ENCODE data around the gene IL11RA. TPM values are rescaled to one million over a fixed set of nuclear protein-coding genes. Genes with fewer than 3 reads are reported as not detected.

IL11RA gene
- total RNA-seq = 7.8 and 12.4 TPM in 2 replicates

GRCh38 chr9:34651876-34652601, at the start of gene IL11RA:
Gene IL11RA, plus strand, starts transcription at chr9:34652185. Its CDS starts 3,033 bp downstream, at chr9:34655218.

GRCh38 chr9:34611811-34612787, 39.9 kb upstream of the IL11RA start, which contains the start of gene RPP25L:
Gene RPP25L, minus strand, starts transcription at chr9:34612097. Its CDS starts 801 bp downstream, at chr9:34611296.

GRCh38 chr9:34620061-34620994, 31.7 kb upstream of the IL11RA start, which contains the start of gene DCTN3:
Gene DCTN3, minus strand, starts transcription at chr9:34620495. Its CDS starts 31 bp downstream, at chr9:34620464.

DNA sequence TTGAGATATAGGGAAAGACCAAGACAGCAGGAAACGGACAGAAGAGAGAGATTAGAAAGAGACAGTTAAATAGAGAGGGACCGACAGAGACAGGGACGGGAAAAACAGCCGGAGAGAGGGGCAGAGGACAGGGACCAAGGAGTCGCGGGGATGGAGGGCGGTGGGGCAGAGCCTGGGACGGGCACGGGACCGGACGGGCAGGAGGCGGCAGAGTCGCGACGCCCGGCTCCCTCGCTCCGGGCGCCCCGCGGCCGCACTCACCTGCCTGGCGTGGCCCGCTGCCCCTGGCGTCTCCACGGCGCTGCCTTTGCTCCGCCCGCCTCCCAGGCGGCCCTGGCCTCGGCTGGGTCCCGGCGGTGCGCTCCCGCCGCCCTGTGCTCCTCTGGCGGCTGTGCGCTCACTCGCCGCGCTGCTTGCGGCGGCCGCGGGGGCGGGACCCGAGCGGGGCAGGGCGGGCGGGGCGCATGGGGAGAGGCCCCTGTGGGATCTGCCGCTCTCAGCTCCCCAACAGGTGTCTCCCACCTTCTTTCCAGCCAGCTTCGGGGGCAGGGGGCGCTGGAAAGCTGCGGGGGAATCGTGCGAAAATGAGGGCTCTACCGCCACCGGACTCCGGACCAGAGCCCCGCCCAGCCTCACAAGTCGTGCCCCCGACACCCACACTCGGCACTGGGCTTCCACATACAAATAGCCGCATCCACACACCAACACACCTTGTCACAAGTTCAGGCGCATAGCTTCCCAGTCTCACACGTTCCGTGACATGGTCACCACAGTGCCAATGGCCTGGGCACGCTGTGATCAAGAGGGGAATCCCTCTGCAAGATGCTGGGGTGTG, 23.1 kb upstream of the IL11RA start, which contains the start of gene ARID3C:
TSS of gene ARID3C (minus strand) at position 411 of the 835 bp plus-strand sequence. CDS start 1,052 bp downstream, outside the sequence.

GRCh38 chr9:34637356-34638137, 14.4 kb upstream of the IL11RA start, which contains the start of gene SIGMAR1:
Gene SIGMAR1, minus strand, starts transcription at chr9:34637787. Its CDS starts 90 bp downstream, at chr9:34637697.

GRCh38 chr9:34646211-34647083, 5.5 kb upstream of the IL11RA start, which contains the start of gene GALT:
Gene GALT, plus strand, starts transcription at chr9:34646675. Its CDS starts 30 bp downstream, at chr9:34646705.

GRCh38 chr9:34662526-34663302, 10.7 kb downstream of the IL11RA start, which contains the start of gene CCL27:
Gene CCL27, minus strand, starts transcription at chr9:34662657. Its CDS starts 24 bp downstream, at chr9:34662633.

GRCh38 chr9:34690983-34691935, 39.3 kb downstream of the IL11RA start, which contains the start of gene CCL19:
Gene CCL19, minus strand, starts transcription at chr9:34691276. Its CDS starts 137 bp downstream, at chr9:34691139.

GRCh38 chr9:34710023-34710422, 58.0 kb downstream of the IL11RA start, which contains the start of gene CCL21:
Gene CCL21, minus strand, starts transcription at chr9:34710136. Its CDS starts 70 bp downstream, at chr9:34710066.

Small RNA genes lying within 50 kb of the gene (small RNA-seq; reads per million reads assigned to genes)
- gene CCL27 = not detected

Other genes with a start within 250 kb of the IL11RA start
- 20.6 and 26.9 TPM in 2 replicates for gene FAM219A, start 193.6 kb upstream of the IL11RA start, total RNA-seq
- not detected in 2 replicates for gene DNAI1, start 193.4 kb upstream of the IL11RA start, total RNA-seq
- gene ENHO, start 129.2 kb upstream of the IL11RA start, total RNA-seq = 0.29 TPM in 1 of 2 replicates, not detected in the other
- gene CNTFR, start 62.5 kb upstream of the IL11RA start, total RNA-seq = not detected in 2 replicates
- gene RPP25L, start 40.1 kb upstream of the IL11RA start, total RNA-seq = 12.6 and 18.6 TPM in 2 replicates
- gene DCTN3, start 31.7 kb upstream of the IL11RA start, total RNA-seq = 63.0 and 65.0 TPM in 2 replicates
- gene ARID3C, start 23.1 kb upstream of the IL11RA start, total RNA-seq = 0.33 TPM in 1 of 2 replicates, not detected in the other
- 70.1 and 78.1 TPM in 2 replicates for gene SIGMAR1, start 14.4 kb upstream of the IL11RA start, total RNA-seq
- 32.3 and 40.2 TPM in 2 replicates for gene GALT, start 5.5 kb upstream of the IL11RA start, total RNA-seq
- not detected in 2 replicates for gene CCL27, start 10.5 kb downstream of the IL11RA start, total RNA-seq
- not detected in 2 replicates for gene CCL19, start 39.1 kb downstream of the IL11RA start, total RNA-seq
- gene CCL21, start 58.0 kb downstream of the IL11RA start, total RNA-seq = not detected in 2 replicates